OCI-LY3 (cell line): ENCODE data around the gene AMBRA1.

Experiments
- H2AFZ ChIP-seq: fragments of 200-600, 300-600 bp; shearing (Covaris generic); 2 replicates; pipeline ENCODE4 v1.6.0; 2014; ENCODE audit warnings: antibody characterized with exemption, low read depth, low read length
- H3K27ac ChIP-seq: fragments of 200-600, 300-600 bp; sonication (generic); 2 replicates; pipeline ENCODE4 v1.5.1; 2014; ENCODE audit warnings: mild to moderate bottlenecking, low read length, moderate library complexity, mixed read lengths
- H3K27me3 ChIP-seq: fragments of 200-600, 300-600 bp; sonication (generic); 2 replicates; pipeline ENCODE4 v1.6.1; 2014; ENCODE audit warnings: low read depth, low read length, mixed read lengths
- H3K36me3 ChIP-seq: fragments of 200-600, 300-600 bp; sonication (generic); replicated peaks from 2 replicates; pipeline ENCODE3; 2014; ENCODE audit warnings: low read depth, low read length, mixed read lengths
- H3K4me1 ChIP-seq: fragments of 300-600, 200-600 bp; sonication (generic); 2 replicates; pipeline ENCODE4 v1.6.1; 2014; ENCODE audit warnings: low read length, mixed read lengths
- H3K4me2 ChIP-seq: fragments of 200-600, 300-600 bp; sonication (generic); 2 replicates; pipeline ENCODE4 v1.6.1; 2014; ENCODE audit warnings: low read length, mixed read lengths
- H3K4me3 ChIP-seq: fragments of 300-600, 200-600 bp; sonication (generic); 2 replicates; pipeline ENCODE4 v1.5.1; 2014; ENCODE audit warnings: antibody characterized with exemption, mild to moderate bottlenecking, low read length, moderate library complexity
- H3K79me2 ChIP-seq: fragments of 300-600, 200-600 bp; shearing (Covaris generic); 2 replicates; pipeline ENCODE4 v1.6.1; 2014; ENCODE audit warnings: mild to moderate bottlenecking, low read length, mixed read lengths
- H3K9ac ChIP-seq: fragments of 300-600, 200-600 bp; shearing (Covaris generic); 2 replicates; pipeline ENCODE4 v1.6.0; 2014; ENCODE audit warnings: mild to moderate bottlenecking, low read length, moderate library complexity
- H3K9me3 ChIP-seq: fragments of 200-600, 300-600 bp; shearing (Covaris generic); 2 replicates; pipeline ENCODE4 v1.6.1; 2014; ENCODE audit warnings: low read length, mixed read lengths; ENCODE audit not compliant: insufficient read depth
- H4K20me1 ChIP-seq: fragments of 200-600, 300-600 bp; sonication (generic); 2 replicates; pipeline ENCODE4 v1.6.1; 2016; ENCODE audit warnings: low read length, mixed read lengths; ENCODE audit not compliant: insufficient read depth
- EZH2phosphoT487 ChIP-seq: fragments of 200-600 bp; shearing (Covaris generic); IDR thresholded peaks from 2 replicates; pipeline ENCODE4 v1.6.1; 2018; ENCODE audit warnings: antibody characterized with exemption, mixed run types, low read depth
- TF ChIP-seq, protein P1 (sequence below): fragments of 200-600, 300-600 bp; sonication (generic); IDR thresholded peaks from 2 replicates; pipeline ENCODE4 v1.5.1; 2014; ENCODE audit warnings: antibody characterized with exemption, low read length, low read depth

AMBRA1 gene

DNA sequence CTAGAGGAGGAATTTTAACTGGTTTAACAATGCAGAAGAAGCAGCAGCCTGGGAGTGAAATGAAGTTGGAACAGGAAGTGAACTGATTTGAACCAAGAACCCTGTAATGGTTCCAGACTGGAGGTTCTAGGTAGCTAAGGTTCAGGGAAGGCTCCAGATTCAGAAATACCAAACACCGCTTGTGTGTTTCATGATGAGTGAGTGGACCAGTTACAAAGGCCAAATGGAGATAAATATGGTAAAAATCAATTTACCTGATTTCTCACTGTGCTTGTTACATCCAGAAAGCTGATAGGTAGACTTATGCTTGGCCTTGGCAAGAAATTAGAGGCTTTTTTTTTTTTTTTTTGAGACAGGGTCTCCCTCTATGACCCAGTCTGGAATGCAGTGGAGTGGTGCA, 36.4 kb upstream of the AMBRA1 start:
- TF ChIP-seq, protein P1, sequence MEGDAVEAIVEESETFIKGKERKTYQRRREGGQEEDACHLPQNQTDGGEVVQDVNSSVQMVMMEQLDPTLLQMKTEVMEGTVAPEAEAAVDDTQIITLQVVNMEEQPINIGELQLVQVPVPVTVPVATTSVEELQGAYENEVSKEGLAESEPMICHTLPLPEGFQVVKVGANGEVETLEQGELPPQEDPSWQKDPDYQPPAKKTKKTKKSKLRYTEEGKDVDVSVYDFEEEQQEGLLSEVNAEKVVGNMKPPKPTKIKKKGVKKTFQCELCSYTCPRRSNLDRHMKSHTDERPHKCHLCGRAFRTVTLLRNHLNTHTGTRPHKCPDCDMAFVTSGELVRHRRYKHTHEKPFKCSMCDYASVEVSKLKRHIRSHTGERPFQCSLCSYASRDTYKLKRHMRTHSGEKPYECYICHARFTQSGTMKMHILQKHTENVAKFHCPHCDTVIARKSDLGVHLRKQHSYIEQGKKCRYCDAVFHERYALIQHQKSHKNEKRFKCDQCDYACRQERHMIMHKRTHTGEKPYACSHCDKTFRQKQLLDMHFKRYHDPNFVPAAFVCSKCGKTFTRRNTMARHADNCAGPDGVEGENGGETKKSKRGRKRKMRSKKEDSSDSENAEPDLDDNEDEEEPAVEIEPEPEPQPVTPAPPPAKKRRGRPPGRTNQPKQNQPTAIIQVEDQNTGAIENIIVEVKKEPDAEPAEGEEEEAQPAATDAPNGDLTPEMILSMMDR: no peak
- TF ChIP-seq EZH2phosphoT487: no peak
- H3K4me3 ChIP-seq: no peak overlapping the region
- no peaks in the 10 kb centered on the region for H4K20me1 ChIP-seq
- H2AFZ ChIP-seq: no peak overlapping the region
- no peaks in the 10 kb centered on the region for H3K4me1 ChIP-seq
- no peaks in the 10 kb centered on the region for H3K9me3 ChIP-seq
- no peak overlapping the region for H3K27ac ChIP-seq
- peaks cover 4% of the 10 kb centered on the region for H3K36me3 ChIP-seq
- no peaks in the 10 kb centered on the region for H3K79me2 ChIP-seq
- H3K4me2 ChIP-seq: no peak overlapping the region
- H3K27me3 ChIP-seq: no peaks in the 10 kb centered on the region
- H3K9ac ChIP-seq: no peak overlapping the region

DNA sequence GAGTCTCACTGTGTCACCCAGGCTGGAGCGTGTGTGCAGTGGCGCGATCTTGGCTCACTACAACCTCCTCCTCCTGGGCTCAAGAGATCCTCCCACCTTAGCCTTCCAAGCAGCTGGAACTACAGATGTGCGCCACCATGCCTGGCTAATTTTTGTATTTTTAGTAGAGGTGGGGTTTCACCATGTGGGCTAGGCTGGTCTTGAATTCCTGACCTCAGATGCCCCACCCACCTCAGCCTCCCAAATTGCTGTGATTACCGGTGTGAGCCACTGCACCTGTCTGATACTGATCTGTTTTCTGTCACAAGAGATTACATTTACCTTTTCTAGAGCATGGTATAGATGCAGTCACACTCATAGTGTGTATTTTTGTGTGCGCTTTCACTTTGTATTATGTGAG, 35.1 kb upstream of the AMBRA1 start:
- peaks cover 4% of the 10 kb centered on the region for H3K36me3 ChIP-seq
- H3K27me3 ChIP-seq: no peaks in the 10 kb centered on the region
- no peak overlapping the region for H3K9ac ChIP-seq
- no peaks in the 10 kb centered on the region for H3K9me3 ChIP-seq
- no peaks in the 10 kb centered on the region for H4K20me1 ChIP-seq
- H3K27ac ChIP-seq: no peak overlapping the region
- no peaks in the 10 kb centered on the region for H3K4me1 ChIP-seq
- no peak overlapping the region for H2AFZ ChIP-seq
- no peak overlapping the region for H3K4me2 ChIP-seq
- H3K79me2 ChIP-seq: no peaks in the 10 kb centered on the region
- TF ChIP-seq, protein P1: no peak
- no peak for TF ChIP-seq EZH2phosphoT487
- no peak overlapping the region for H3K4me3 ChIP-seq

DNA sequence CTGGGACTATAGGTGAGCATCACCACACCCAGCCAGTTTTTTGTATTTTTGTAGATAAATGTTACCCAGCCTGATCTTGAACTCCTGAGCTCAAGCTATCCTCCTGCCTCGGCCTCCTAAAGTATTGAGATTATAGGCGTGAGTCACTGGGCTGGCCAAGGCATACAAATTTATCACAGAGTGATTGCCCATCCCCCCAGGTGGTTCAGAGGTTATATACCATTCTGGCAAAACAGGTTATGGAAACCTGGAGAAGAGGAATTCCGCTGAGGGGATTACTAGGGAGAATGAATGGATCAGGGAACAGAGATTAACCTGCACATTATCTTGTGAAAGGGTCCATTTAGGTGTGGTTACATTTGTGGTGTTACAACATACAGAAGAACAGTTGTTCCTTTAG, 31.6 kb upstream of the AMBRA1 start:
- Histone ChIP-seq H3K27me3 (no peaks in the 10 kb centered on the region), H4K20me1 (no peaks in the 10 kb centered on the region), H3K4me2 (no peak overlapping the region), H3K79me2 (peaks cover 5% of the 10 kb centered on the region; the same call in 1 of the 2 replicates), H3K4me3 (no peak overlapping the region), H2AFZ (no peak overlapping the region), H3K27ac (no peak overlapping the region), H3K9ac (no peak overlapping the region), H3K9me3 (no peaks in the 10 kb centered on the region), H3K4me1 (no peaks in the 10 kb centered on the region), H3K36me3 (peaks cover 4% of the 10 kb centered on the region)
- no peak for TF ChIP-seq EZH2phosphoT487
- TF ChIP-seq, protein P1: no peak

DNA sequence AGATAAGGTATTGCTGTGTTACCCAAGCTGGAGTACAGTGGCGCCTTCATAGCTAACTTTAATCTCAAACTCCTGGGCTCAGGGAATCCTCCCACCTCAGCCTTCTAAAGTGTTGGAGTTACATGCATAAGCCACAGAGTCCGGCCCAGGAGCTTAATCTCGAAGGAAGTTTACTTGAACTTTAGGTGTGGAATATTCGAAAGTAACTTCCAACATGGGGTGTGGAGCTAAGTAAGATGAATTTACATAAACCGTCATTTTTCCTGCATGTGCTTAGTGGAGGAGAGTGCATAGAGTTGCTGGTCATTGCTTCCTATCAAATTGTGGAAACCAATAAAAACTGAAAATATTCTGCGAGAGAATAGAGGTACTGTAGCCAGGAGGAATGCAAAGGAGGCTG, 25.0 kb upstream of the AMBRA1 start:
- H4K20me1 ChIP-seq: no peaks in the 10 kb centered on the region
- no peak overlapping the region for H3K27ac ChIP-seq
- H3K36me3 ChIP-seq: no peaks in the 10 kb centered on the region
- no peaks in the 10 kb centered on the region for H3K9me3 ChIP-seq
- no peak overlapping the region for H3K9ac ChIP-seq
- H3K4me2 ChIP-seq: peak overlapping the region; percentile 0; the same call in 1 of the 2 replicates
- H2AFZ ChIP-seq: no peak overlapping the region
- no peaks in the 10 kb centered on the region for H3K27me3 ChIP-seq
- TF ChIP-seq, protein P1: no peak
- TF ChIP-seq EZH2phosphoT487: no peak
- H3K4me3 ChIP-seq: no peak overlapping the region
- H3K4me1 ChIP-seq: peaks cover 13% of the 10 kb centered on the region
- H3K79me2 ChIP-seq: peaks cover 27% of the 10 kb centered on the region
